Erythroblast (primary cell): ENCODE results near the gene CATSPERD.

Source experiments
- GATA1 ChIP-seq: IDR thresholded peaks from 2 replicates; pipeline ENCODE4 v1.6.1; 2011; ENCODE audit warnings: low read depth, mild to moderate bottlenecking, control low read depth, low read length, moderate library complexity
- POLR2A ChIP-seq: IDR thresholded peaks from 2 replicates; pipeline ENCODE4 v1.6.1; 2011; ENCODE audit warnings: mild to moderate bottlenecking, low read length

DNA sequence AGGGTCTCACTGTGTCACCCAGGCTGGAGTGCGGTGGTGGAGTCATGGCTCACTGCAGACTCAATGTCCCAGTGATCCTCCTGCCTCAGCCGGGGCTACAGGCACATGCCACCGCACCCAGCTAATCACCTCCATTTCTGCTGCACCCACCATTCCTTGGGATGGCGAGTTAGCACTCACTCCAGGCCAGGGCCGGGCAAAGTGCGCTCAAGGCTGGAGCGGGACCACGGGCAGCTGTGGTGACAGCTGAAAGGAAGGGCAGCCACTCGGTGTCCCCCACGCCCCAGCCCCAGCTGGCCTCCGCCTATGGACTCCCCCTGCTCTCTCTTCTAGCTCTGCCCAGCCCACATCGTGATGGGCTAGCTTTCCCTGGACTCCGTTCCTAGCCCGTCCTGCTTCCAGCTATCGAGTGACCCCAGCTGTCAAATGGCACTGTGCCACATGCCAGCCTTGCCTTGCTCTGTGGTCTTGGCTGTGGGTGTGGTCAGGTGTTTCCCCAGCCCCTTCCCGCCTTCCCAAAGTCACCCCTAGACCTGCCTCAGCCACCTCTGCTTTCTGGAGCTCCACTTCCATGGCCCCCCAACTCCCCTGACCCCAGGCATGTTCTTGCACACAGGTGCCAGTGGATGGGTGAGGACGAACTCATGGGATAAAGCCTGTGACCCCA, 44.2 kb upstream of the CATSPERD start:
- TF ChIP-seq POLR2A (no peak), GATA1 (no peak)
